ENCODE results near the gene DONSON. TPM values are rescaled to one million over a fixed set of nuclear protein-coding genes. Genes with fewer than 3 reads are reported as not detected.

DONSON gene
- total RNA-seq, 1 donor from 2014 or later = 23.1 TPM

GRCh38 chr21:33551664-33552063 is 36.8 kb downstream of the DONSON start:
- no peak overlapping the region for H3K27ac Mint-ChIP-seq
- no peak overlapping the region for H3K4me3 Mint-ChIP-seq (ENCODE audit: low read depth)
- H3K27me3 Mint-ChIP-seq = no peaks in the 10 kb centered on the region
- no peaks in the 10 kb centered on the region for H3K4me1 Mint-ChIP-seq (ENCODE audit: low read depth)
- H3K36me3 Mint-ChIP-seq (ENCODE audit: insufficient read depth) = peaks cover 43% of the 10 kb centered on the region
- no peak for TF ChIP-seq CTCF (IDR thresholded peaks at IDR 0.05; ENCODE audit: unreplicated experiment)
- DNase-seq (ENCODE audit: low spot score, unreplicated experiment) = no peak
- H3K9me3 Mint-ChIP-seq (ENCODE audit: low read depth) = no peaks in the 10 kb centered on the region

- no peaks in the 10 kb centered on the region for H3K27me3 Mint-ChIP-seq
- no peak for TF ChIP-seq CTCF (IDR thresholded peaks at IDR 0.05; ENCODE audit: unreplicated experiment)
- DNase-seq (ENCODE audit: low spot score, unreplicated experiment) = no peak
- H3K4me1 Mint-ChIP-seq (ENCODE audit: low read depth) = no peaks in the 10 kb centered on the region
- no peak overlapping the region for H3K27ac Mint-ChIP-seq
- peaks cover 41% of the 10 kb centered on the region for H3K36me3 Mint-ChIP-seq (ENCODE audit: insufficient read depth)
- H3K4me3 Mint-ChIP-seq (ENCODE audit: low read depth) = no peak overlapping the region
- no peaks in the 10 kb centered on the region for H3K9me3 Mint-ChIP-seq (ENCODE audit: low read depth)
Measured at GRCh38 chr21:33550772-33551660, 37.5 kb downstream of the DONSON start.

- no peak overlapping the region for H3K4me3 Mint-ChIP-seq (ENCODE audit: low read depth)
- H3K9me3 Mint-ChIP-seq (ENCODE audit: low read depth) = no peaks in the 10 kb centered on the region
- peak overlapping the region; percentile 71 for H3K27ac Mint-ChIP-seq
- H3K36me3 Mint-ChIP-seq (ENCODE audit: insufficient read depth) = peaks cover 33% of the 10 kb centered on the region
- DNase-seq (ENCODE audit: low spot score, unreplicated experiment) = no peak
- no peaks in the 10 kb centered on the region for H3K27me3 Mint-ChIP-seq
- no peak for TF ChIP-seq CTCF (IDR thresholded peaks at IDR 0.05; ENCODE audit: unreplicated experiment)
- peaks cover 5% of the 10 kb centered on the region for H3K4me1 Mint-ChIP-seq (ENCODE audit: low read depth)
Measured at GRCh38 chr21:33549848-33550771, 38.4 kb downstream of the DONSON start.

GRCh38 chr21:33546086-33546485 is 42.4 kb downstream of the DONSON start:
- Mint-ChIP-seq H3K27me3 (no peaks in the 10 kb centered on the region), H3K4me1 (ENCODE audit: low read depth) (peaks cover 20% of the 10 kb centered on the region), H3K4me3 (ENCODE audit: low read depth) (no peak overlapping the region), H3K36me3 (ENCODE audit: insufficient read depth) (peaks cover 15% of the 10 kb centered on the region), H3K9me3 (ENCODE audit: low read depth) (no peaks in the 10 kb centered on the region), H3K27ac (no peak overlapping the region)
- TF ChIP-seq CTCF (IDR thresholded peaks at IDR 0.05; ENCODE audit: unreplicated experiment) = no peak
- no peak for DNase-seq (ENCODE audit: low spot score, unreplicated experiment)
